IMR-90 (cell line): ENCODE data around the gene PODNL1. TPM values are rescaled to one million over a fixed set of nuclear protein-coding genes. Genes with fewer than 3 reads are reported as not detected.

Source experiments
- ATAC-seq: fragments of 200-7000 bp; cut with Tn5 transposase; 2 replicates; pipeline ENCODE4 v1.9.1; 2020; ENCODE audit warnings: low read depth, mild to moderate bottlenecking, moderate library complexity
- BruUV-seq: library from RNA; stranded (reverse); fragments of 400-500 nt; replicated peaks from 2 replicates; lab custom pipeline; 2021; lab: Mats Ljungman, UMichigan
- CTCF ChIA-PET: fragments of 300-600 bp; formaldehyde crosslinking; extraction: SDS; loops from one replicate; lab custom pipeline; 2021; ENCODE audit warnings: antibody characterized with exemption; lab: Yijun Ruan, JAX
- POLR2A ChIA-PET: fragments of 300-600 bp; sonication (Branson Sonifier 250); formaldehyde crosslinking; loops from one replicate; lab custom pipeline; 2022; ENCODE audit warnings: antibody characterized with exemption; ENCODE audit not compliant: unreplicated experiment; lab: Charles Lee
- DNase-seq: peaks from one replicate; pipeline ENCODE4 v3.0.0; 2013
- H2AFZ ChIP-seq: replicated peaks from 2 replicates; pipeline ENCODE3; 2013; ENCODE audit warnings: low read length, mild to moderate bottlenecking; ENCODE audit not compliant: poor library complexity
- H2AK5ac ChIP-seq: 2 replicates; pipeline ENCODE4 v1.6.1; 2013; ENCODE audit warnings: low read depth, low read length, inconsistent platforms
- H2AK9ac ChIP-seq: replicated peaks from 2 replicates; pipeline ENCODE3; 2013; ENCODE audit warnings: mild to moderate bottlenecking, low read depth, low read length, moderate library complexity; ENCODE audit not compliant: poor library complexity
- H2BK120ac ChIP-seq: 2 replicates; pipeline ENCODE4 v1.6.1; 2013; ENCODE audit warnings: low read depth, low read length, inconsistent platforms
- H2BK15ac ChIP-seq: 3 replicates; pipeline ENCODE4 v1.6.1; 2013; ENCODE audit warnings: low read depth, low read length, inconsistent platforms
- H2BK20ac ChIP-seq: 2 replicates; pipeline ENCODE4 v1.6.1; 2013; ENCODE audit warnings: low read depth, mild to moderate bottlenecking, inconsistent platforms, low read length, moderate library complexity
- H2BK5ac ChIP-seq: 2 replicates; pipeline ENCODE4 v1.6.1; 2013; ENCODE audit warnings: mild to moderate bottlenecking, low read depth, low read length, inconsistent platforms; ENCODE audit not compliant: poor library complexity, severe bottlenecking
- H3K14ac ChIP-seq: replicated peaks from 2 replicates; pipeline ENCODE4 v1.6.1; 2013; ENCODE audit warnings: low read depth, low read length, inconsistent platforms
- H3K18ac ChIP-seq: 2 replicates; pipeline ENCODE4 v1.6.1; 2013; ENCODE audit warnings: low read depth, low read length, control low read depth
- H3K23ac ChIP-seq: 2 replicates; pipeline ENCODE4 v1.6.1; 2013; ENCODE audit warnings: low read depth, low read length, inconsistent platforms
- H3K27ac ChIP-seq: 2 replicates; pipeline ENCODE4 v1.5.1; 2013; ENCODE audit warnings: mild to moderate bottlenecking, control low read depth, low read length; ENCODE audit not compliant: insufficient read depth
- H3K27me3 ChIP-seq: 2 replicates; pipeline ENCODE4 v1.6.1; 2013; ENCODE audit warnings: low read length; ENCODE audit not compliant: control insufficient read depth, insufficient read depth
- H3K36me3 ChIP-seq: 2 replicates; pipeline ENCODE4 v1.6.1; 2013; ENCODE audit warnings: low read length, mixed read lengths; ENCODE audit not compliant: control insufficient read depth, insufficient read depth
- H3K4ac ChIP-seq: 2 replicates; pipeline ENCODE4 v1.6.1; 2013; ENCODE audit warnings: low read depth, low read length, inconsistent platforms
- H3K4me1 ChIP-seq: 2 replicates; pipeline ENCODE4 v1.6.1; 2013; ENCODE audit warnings: low read length, mixed read lengths; ENCODE audit not compliant: control insufficient read depth, insufficient read depth
- H3K4me2 ChIP-seq: 2 replicates; pipeline ENCODE4 v1.6.1; 2013; ENCODE audit warnings: low read depth, mild to moderate bottlenecking, control low read depth, low read length, moderate library complexity
- H3K4me3 ChIP-seq: 2 replicates; pipeline ENCODE4 v1.5.1; 2013; ENCODE audit warnings: low read depth, mild to moderate bottlenecking, control low read depth, low read length, moderate library complexity; ENCODE audit not compliant: insufficient read depth
- H3K56ac ChIP-seq: 2 replicates; pipeline ENCODE4 v1.6.1; 2013; ENCODE audit warnings: low read length, inconsistent platforms; ENCODE audit not compliant: insufficient read depth; ENCODE audit errors: extremely low read depth
- H3K79me1 ChIP-seq, 2 experiments: 2 replicates each; pipeline ENCODE4 v1.6.1; 2013; ENCODE audit warnings: low read length in 2 of 2, inconsistent platforms in 1 of 2, low read depth in 1 of 2
- H3K9ac ChIP-seq: 2 replicates; pipeline ENCODE4 v1.6.1; 2013; ENCODE audit warnings: low read depth, low read length, control low read depth
- H3K9me1 ChIP-seq: 2 replicates; pipeline ENCODE4 v1.6.1; 2013; ENCODE audit warnings: low read length, inconsistent platforms; ENCODE audit not compliant: insufficient read depth
- H3K9me3 ChIP-seq: 2 replicates; pipeline ENCODE4 v1.6.1; 2013; ENCODE audit warnings: low read length; ENCODE audit not compliant: control insufficient read depth, insufficient read depth
- H4K20me1 ChIP-seq: 2 replicates; pipeline ENCODE4 v1.6.1; 2013; ENCODE audit warnings: low read length, inconsistent platforms; ENCODE audit not compliant: insufficient read depth
- H4K5ac ChIP-seq: 2 replicates; pipeline ENCODE4 v1.6.1; 2013; ENCODE audit warnings: mild to moderate bottlenecking, low read depth, low read length, control low read depth
- H4K8ac ChIP-seq, 2 experiments: 2 replicates each; pipeline ENCODE4 v1.6.1; 2013; ENCODE audit warnings: low read depth in 2 of 2, low read length in 2 of 2, control low read depth in 1 of 2, inconsistent platforms in 1 of 2
- H4K91ac ChIP-seq: 2 replicates; pipeline ENCODE4 v1.6.1; 2013; ENCODE audit warnings: low read depth, low read length, inconsistent platforms; ENCODE audit not compliant: insufficient read depth
- BHLHE40 ChIP-seq: fragments of 150-350 bp; IDR thresholded peaks from 2 replicates; pipeline ENCODE4 v1.6.1; 2016; ENCODE audit warnings: mild to moderate bottlenecking, low read depth, low read length
- CEBPB ChIP-seq: IDR thresholded peaks from 2 replicates; pipeline ENCODE4 v1.6.1; 2012; ENCODE audit warnings: low read depth, low read length, improper control_type of control experiment
- CTCF ChIP-seq: conservative IDR thresholded peaks from 2 replicates; pipeline ENCODE4 v1.5.1; 2012; ENCODE audit warnings: mild to moderate bottlenecking, low read depth, low read length, improper control_type of control experiment
- ELK1 ChIP-seq: fragments of 150-350 bp; IDR thresholded peaks from 2 replicates; pipeline ENCODE4 v1.6.1; 2016; ENCODE audit warnings: low read depth, mild to moderate bottlenecking, low read length, moderate library complexity, borderline replicate concordance
- FOS ChIP-seq: fragments of 150-350 bp; IDR thresholded peaks from 2 replicates; pipeline ENCODE4 v1.6.1; 2016; ENCODE audit warnings: low read depth, low read length
- MAZ ChIP-seq: IDR thresholded peaks from 2 replicates; pipeline ENCODE4 v1.6.1; 2012; ENCODE audit warnings: low read depth, mild to moderate bottlenecking, low read length, improper control_type of control experiment, moderate library complexity, borderline replicate concordance
- MXI1 ChIP-seq: IDR thresholded peaks from 2 replicates; pipeline ENCODE4 v1.6.1; 2012; ENCODE audit warnings: low read depth, mild to moderate bottlenecking, low read length, moderate library complexity, borderline replicate concordance
- POLR2A ChIP-seq: IDR thresholded peaks from 2 replicates; pipeline ENCODE4 v1.6.1; 2012; ENCODE audit warnings: mild to moderate bottlenecking, low read depth, low read length
- WGBS, 2 experiments: methylation state at CpG; one replicate each; pipeline versions ENCODE4 v1.1.5 to v1.1.7; 2013; ENCODE audit warnings: missing lambda C conversion rate in 2 of 2; ENCODE audit not compliant: insufficient read length in 1 of 2; ENCODE audit errors: extremely low coverage in 2 of 2; 5-methylcytosine and 5-hydroxymethylcytosine counted together
- dilution Hi-C: fragments of 300-500 bp; cut with HindIII; formaldehyde crosslinking; loops from one replicate; pipeline ENCODE4 v1.14.3; 2018; ENCODE audit warnings: low sequenced_read_pairs; ENCODE audit not compliant: unreplicated experiment
- in situ Hi-C: fragments of 300-500 bp; cut with MboI; formaldehyde crosslinking; loops from 3 replicates; pipeline ENCODE4 v1.14.3; 2019; ENCODE audit warnings: low sequenced_read_pairs, inconsistent platforms, mixed read lengths
- intact Hi-C: fragments of 100-400 bp; cut with micrococcal nuclease; formaldehyde crosslinking; loops from 2 replicates; pipeline ENCODE4 v1.10.0; 2022
- polyA plus RNA-seq, 3 experiments: library from polyadenylated mRNA; depleted of rRNA; stranded (reverse); fragments of >200 nt; gene quantifications; 2 replicates each; pipeline ENCODE4 v1.2.3, GENCODE V29; 2012; ENCODE audit warnings: low replicate concordance in 1 of 3
- total RNA-seq: library from RNA; depleted of rRNA; stranded (reverse); fragments of >200 nt; gene quantifications from 2 replicates; pipeline ENCODE4 v1.2.3, GENCODE V29; 2012

The PODNL1 gene
- total and polyA plus RNA-seq, 2 of the 4 experiments (the other 2 are of a cell fraction), result under 0.01 to 2.4 TPM

GRCh38 chr19:13962699-13963602, 24.7 kb upstream of the PODNL1 start:
- peak; percentile 72 for ATAC-seq
- H3K23ac ChIP-seq, result no peak overlapping the region
- H3K4ac ChIP-seq, result no peak overlapping the region
- peak overlapping the region; percentile 7 for H2AK9ac ChIP-seq
- no peak overlapping the region for H4K91ac ChIP-seq
- TF ChIP-seq MXI1 (no peak), ELK1 (no peak), FOS (peak; percentile 23; the same call in 1 of the 2 replicates), CEBPB (no peak), MAZ (peak; percentile 70; the same call in 1 of the 2 replicates), POLR2A (no peak), CTCF (no peak), BHLHE40 (peak; percentile 56; the same call in 1 of the 2 replicates)
- no peak overlapping the region for H4K5ac ChIP-seq
- in situ Hi-C loops (no loop called here), intact Hi-C loops (no loop called here), dilution Hi-C loops (no loop called here)
- peak overlapping the region; percentile 4 for H2AFZ ChIP-seq
- H2BK20ac ChIP-seq, result no peak overlapping the region
- H3K9me3 ChIP-seq, result no peaks in the 10 kb centered on the region
- POLR2A ChIA-PET, result no interaction called here
- no peak overlapping the region for H2BK15ac ChIP-seq
- H3K18ac ChIP-seq, result no peak overlapping the region
- no peak overlapping the region for H3K27ac ChIP-seq
- H3K4me3 ChIP-seq, result no peak overlapping the region
- CTCF ChIA-PET, result interaction anchor here (0.8 kb wide), 1 partner anchor 10 kb away, joined by 3 read pairs; no protein-coding TSS in a partner anchor
- peaks cover 7% of the 10 kb centered on the region for H4K20me1 ChIP-seq
- H3K9me1 ChIP-seq, result no peaks in the 10 kb centered on the region; the same call in 1 of the 2 replicates
- 37% methylated on average over 56 of the region's 89 CpGs; no CpG with 5 or more reads in 1 of the 2 experiments for WGBS, 2 experiments
- H3K36me3 ChIP-seq, result peaks cover 40% of the 10 kb centered on the region
- H3K56ac ChIP-seq, result no peak overlapping the region
- H3K4me1 ChIP-seq, result peaks cover 9% of the 10 kb centered on the region
- H3K14ac ChIP-seq, result no peak overlapping the region
- no peak overlapping the region for H2BK120ac ChIP-seq
- H3K4me2 ChIP-seq, result peak overlapping the region; percentile 28; the same call in 1 of the 2 replicates
- no peaks in the 10 kb centered on the region for H3K27me3 ChIP-seq
- H2AK5ac ChIP-seq, result no peak overlapping the region
- H2BK5ac ChIP-seq, result no peak overlapping the region
- no peak overlapping the region for H3K9ac ChIP-seq
- peak; percentile 60 for DNase-seq
- peaks cover 0 to 8% of the 10 kb centered on the region in 2 experiments; a peak in 1 of 4 replicates for H3K79me1 ChIP-seq
- no TSS peak for BruUV-seq
- H4K8ac ChIP-seq, result no peak overlapping the region; a peak in 1 of 4 replicates
